ENCODE measurements around the gene GABBR2.

GABBR2 gene

DNA sequence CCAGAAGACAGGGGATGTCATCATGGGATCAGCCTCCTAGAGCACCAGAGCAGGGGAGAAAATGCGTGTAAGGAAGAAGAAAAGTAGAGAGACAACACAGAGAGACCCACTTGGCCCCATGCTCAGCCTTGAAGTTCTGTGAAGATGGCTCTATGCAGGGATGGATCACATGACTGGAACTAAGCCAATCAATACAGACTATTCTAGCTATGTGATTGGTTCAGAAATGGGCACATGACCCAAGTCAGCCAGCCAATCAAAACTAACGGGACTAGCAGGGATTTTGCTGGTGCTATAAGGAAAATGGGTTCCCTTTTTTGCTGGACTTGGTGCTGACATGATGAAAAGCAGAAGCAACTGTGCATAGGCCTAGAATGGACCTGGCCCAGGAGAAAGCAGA, 280.3 kb downstream of the GABBR2 start:
- DNase-seq = no peak

DNA sequence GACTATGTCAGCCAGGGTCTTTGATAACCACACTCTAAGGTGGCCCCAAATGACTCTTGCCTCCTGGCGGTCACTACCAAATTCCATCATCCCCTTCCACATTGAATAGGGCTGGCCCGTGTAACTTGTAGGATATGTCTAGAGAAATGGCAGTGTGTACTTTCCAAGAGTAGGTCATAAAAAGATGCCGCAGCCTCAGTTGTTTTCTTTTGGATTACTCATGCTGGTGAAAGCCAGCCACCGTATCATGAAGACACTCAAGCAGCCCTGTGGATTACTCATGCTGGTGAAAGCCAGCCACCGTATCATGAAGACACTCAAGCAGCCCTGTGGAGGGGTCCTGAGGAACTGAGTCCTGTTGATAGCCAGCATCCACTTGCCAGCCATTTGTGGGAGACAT, 281.2 kb downstream of the GABBR2 start:
- DNase-seq = no peak

DNA sequence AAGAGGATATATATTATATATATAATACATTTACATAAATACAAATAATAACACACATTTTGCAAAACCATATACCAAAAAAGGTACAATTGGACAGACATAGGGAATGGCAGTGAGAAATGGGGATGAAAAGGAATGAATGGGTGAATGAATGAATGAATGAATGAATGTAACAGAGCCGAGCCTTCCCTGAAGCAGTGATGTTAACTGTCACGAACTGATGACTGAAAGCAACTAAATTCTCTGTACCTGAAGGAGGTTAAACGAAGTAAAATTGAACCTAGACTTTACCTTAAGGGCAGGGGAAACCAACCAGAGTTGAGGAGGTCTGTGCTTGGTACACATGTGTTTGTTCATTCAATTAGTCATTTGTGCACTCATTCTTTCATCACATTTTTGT, 283.7 kb downstream of the GABBR2 start:
- DNase-seq = no peak

DNA sequence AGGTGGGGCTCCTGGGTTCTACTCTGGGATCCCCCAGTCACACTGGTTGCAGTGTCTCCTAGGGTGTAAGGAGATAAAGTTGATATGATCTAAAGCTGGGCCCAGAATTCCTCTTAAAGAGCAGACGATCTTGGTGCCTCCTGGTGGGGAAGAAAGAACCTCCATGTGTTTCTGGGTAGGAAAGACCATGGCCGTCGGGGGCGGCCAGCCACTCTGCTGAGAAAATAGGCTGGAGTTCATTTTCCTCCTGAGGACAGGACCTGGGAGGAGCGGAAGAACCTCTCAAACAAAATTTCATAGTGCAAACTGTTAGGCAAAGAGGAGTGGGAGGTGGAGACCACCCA, 289.5 kb downstream of the GABBR2 start:
- no peak for DNase-seq

DNA sequence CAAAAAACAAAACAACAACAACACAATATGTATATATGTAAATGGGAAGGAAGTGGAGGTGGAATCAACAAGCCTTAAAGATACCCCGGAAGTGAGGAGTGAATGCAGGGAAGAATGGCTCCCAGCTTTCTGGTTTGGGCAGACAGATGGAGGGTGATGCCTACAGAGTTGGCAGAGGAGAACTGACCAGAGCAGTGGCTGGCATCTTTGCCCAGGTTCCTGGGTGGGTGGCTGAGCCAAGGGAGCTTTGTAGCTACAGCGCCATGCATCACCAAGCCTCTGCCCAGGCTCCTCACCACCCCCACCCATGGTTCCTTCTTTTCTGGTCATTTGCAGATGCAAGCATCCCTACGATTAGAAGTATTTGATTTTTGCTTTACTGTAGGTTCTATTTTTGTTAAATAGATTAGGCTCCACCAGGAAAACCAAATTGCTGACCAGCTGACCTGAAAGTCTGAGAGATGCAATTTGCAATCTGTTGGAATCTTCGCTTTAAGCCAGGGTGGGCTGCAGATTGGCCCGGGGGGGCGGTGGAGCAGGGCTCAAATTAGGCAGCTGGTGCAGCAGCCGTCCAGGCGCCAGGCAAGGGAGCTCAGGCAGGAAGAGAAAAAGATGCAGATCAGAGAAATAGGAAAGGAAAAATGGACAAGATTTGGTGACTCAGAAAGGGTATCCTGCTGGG, 290.0 kb downstream of the GABBR2 start:
- DNase-seq = no peak

DNA sequence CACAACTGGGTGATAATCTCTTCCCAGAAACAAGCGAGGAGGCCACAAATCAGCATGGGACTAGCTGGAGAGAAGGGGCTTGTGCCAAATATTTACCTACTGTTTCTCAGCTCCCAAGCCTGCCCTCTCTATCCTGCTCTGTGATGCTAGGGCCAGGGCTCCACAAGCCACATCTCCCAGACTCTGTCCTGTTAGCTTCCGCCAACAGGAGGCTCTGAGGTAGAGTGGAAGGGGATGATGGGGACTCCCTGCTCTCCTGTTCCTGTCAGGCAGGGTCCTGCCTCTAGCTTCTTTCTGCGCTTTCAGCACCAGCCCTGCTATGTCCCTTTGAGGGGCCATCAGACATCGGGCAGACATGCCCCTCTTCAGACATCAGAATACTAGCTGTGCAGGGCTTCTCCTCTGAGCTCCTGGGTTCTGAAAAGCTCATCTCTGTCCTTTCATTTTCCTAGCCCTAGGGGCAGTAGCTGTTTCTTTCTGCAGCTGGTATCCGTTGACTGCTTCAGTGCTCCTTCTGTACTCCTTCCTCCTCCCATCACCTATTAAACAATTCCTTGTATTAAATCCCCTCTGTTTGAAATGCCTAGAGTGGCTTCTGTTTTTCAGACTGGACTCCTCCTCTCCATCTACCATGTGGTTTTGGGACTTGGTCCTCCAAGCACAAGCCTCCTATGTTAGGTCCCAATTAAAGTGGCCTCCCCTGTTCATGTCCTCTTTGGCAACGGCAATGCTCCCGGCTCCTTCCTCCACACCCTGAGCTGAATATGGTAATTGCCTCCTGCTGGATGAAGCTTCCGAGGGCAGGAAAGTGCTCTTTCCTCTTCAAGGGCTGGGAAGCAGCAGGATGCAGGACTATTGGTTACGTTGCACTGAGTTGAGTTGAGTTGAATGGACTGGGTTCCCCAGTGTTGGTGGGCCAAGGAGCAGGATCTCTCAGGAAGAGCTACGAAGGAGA, 292.2 kb downstream of the GABBR2 start:
- no peak for DNase-seq

DNA sequence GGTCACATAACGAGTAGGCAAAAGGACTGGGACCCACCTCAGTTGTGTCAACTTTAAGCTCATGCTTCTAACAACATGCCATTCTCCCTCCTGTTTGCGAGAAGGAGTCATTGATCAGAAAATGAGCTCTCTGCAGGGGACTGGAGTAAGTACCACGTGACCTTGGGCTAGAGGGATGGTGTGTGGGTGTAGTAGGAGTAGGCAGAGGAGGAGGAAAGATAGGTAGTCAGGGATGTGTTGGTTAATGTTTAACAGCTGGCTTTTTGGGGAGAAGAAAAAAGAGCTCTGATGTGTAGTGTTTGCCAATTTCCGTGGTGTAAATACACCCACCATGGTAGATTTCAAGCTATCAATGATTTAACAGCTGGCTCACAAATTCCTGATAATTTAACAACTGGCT, 293.0 kb downstream of the GABBR2 start:
- no peak for DNase-seq

DNA sequence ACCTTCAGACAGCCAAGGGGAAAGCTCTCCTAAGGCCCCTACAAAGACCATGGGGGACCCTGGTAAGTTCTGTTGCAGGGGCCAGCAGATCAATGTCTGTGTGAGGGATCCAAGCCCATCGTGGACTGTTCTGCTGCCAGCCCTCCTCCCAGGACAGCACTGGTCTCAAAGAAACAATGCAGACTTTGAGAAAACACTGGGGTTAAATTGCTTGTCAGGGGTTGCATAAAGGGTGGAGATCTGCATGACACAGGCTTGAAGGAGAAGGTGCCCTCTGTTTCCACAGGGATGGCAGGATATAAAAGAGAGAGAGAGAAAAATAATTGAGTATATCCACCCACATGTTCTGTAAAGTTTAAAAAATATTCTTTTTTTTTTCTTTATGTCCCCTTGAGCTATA, 295.7 kb downstream of the GABBR2 start:
- DNase-seq = no peak

DNA sequence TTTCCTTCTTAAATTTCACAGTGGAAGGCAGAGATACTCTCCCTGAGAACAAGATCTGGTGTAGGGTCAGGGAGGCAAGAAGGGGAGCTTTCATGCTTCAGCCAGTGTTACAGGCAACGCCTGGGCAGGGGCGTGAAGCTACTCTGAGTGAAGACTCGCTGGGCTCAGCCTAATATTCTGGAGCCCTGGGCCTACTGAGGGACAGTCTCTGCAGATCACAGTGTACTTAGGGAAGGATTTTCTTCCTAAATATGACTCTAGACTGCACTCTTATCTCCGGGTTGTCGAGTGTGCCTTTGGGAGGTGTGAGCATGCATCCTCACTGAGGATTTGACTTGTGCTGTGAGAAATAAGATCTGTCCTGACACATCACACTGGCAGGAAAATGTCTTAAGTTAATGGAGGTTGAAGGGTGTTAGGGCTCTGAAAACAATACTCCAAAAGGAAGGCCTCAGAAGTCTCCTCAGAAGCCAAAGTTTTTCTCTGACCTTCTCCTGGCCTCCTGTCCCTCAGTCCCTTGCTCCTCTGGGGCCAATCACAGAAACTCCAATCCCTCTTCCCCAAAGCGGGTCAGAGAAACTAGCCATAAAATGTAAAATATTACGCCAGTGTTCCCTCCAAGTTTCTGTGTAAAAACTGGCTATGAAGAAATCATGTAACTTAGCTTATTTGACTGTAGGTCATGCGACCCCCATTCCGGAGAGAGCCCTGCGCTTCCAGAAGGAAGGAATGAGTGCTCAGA, 296.5 kb downstream of the GABBR2 start:
- no peak for DNase-seq

DNA sequence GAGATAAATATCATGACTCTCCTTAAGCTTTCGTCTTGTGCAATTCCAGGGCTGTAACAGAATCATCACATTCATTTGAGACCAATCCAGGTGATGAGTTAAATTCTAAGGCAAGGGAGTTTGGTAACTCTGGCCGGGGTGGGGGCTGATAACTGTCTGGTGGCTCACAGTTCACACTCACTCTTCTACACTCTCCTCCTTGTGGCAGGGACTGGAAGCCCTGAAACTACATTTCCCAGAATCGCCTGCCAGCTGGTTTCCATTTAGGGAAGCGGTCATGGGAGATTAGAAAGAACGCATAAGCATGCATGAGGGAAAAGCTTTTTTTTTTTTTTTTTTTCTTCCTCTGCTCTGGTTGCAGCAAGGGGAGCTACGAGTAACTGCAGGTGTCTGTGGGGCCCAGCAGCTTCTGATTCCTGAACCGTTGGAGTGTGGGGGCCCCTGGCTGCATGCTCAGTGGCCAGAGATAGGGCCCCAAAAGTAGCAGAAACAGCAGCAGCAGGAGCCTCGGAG, 298.5 kb downstream of the GABBR2 start:
- DNase-seq = no peak

DNA sequence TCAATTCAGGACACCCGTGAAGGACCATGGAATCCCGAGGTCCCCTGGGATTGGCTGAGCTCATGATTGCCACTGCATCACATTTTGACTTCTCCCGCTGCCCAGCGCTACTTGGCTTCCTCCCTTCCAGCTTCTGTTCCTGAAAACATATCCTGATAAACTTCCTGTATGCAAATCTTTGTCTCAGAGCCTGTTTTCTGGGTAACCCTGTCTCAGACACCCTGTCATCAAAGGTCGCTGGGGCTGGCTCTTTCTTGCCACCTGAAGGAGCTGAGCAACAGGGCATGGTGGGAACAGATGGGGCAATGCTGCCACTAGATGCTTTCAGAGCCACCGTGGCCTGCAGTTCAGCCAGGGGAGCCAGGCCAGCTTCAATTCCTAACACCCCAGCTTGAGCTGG, 299.0 kb downstream of the GABBR2 start:
- no peak for DNase-seq

DNA sequence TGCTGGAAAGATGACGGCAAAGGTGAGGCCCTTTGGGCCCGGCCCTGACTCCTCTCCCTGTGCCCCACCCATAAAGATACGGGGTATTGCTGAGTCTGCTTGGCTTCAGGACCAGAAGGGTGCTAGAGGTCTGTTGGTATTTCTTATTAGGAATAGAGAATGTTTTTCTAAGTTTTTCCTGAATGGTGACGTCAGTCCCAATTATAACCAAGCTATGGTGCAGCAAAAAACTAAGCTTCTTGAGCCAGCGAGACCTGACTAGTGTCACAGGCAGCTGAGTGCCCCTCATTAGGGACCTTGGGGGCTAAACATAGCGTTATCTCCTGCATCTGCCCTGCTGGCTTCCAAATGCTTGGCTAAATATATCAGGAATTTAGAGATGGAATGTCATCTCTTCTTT, 302.3 kb downstream of the GABBR2 start:
- no peak for DNase-seq

DNA sequence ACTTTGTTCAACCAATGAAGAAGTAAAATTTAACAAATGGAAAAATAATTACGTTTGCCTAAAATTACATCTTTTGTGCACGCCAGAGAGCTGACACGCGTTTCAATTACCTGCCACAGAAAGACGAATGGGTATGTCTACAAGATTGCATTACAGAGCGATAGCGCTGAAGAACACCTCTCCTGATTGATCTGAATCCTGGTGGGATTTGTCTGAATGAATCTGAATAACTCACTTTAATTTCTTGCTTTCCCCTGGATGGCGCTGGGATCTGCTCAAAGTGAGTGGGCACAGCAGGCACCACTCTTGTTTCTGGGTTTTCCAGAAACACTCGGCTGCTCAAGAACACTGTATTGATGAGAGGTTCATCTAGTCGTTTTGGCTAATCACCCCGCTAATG, 304.5 kb downstream of the GABBR2 start:
- no peak for DNase-seq

DNA sequence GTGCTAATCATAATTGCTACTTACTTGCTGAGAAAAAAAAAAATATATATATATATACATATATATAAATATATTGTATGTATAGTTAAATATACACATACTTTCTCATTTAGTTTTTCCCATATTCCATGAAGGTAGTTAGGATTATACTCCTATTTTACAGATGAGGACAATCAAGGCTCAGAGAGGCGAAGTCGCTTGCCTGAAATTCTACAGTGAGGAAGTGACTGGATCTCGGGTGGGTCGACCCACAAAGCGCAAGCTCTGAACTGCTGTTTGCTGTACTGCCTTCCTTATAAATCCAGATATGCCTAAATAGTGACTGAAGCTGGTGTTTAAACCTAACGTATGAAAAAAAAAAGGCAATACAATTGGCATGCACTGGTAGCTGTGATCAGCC, 305.0 kb downstream of the GABBR2 start:
- no peak for DNase-seq

DNA sequence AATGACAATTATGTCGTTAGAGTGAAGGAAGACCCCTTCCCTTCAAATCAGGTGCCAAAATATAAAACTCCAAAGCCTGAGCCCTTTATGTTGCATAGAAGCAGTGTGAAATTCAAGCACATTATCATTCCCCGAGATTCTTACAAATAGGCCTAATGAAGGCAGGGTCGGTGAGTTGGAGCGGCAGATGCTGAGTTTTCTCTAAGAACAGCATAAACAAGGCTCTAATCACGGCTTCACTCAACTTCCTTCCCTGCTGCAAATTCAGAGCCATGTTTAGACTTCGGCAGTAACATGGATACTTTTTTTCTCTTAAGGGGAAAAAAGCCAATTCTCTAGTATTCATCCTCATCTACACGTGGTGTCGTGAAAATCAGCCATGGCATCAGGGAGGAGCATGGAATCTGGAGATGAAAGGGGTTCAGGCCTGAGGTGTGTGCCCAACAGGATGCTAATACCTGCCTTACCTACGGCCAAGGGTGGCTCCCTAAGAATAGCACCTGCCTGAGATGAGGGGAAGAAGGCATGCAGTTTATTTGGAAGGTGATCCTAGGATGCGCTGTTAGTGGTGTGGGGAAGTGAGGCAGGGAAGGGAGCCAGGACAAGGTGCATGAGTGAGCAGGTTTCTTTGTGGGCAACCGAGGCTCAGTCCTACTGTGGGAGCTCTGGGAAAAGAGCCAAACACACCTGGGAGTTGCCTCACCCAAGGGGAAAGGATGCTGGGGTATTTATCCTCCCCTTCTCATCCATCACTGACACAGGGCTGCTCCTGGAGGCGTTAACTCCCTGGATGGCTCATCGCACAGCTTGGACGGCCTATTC, 306.5 kb downstream of the GABBR2 start:
- DNase-seq = no peak

DNA sequence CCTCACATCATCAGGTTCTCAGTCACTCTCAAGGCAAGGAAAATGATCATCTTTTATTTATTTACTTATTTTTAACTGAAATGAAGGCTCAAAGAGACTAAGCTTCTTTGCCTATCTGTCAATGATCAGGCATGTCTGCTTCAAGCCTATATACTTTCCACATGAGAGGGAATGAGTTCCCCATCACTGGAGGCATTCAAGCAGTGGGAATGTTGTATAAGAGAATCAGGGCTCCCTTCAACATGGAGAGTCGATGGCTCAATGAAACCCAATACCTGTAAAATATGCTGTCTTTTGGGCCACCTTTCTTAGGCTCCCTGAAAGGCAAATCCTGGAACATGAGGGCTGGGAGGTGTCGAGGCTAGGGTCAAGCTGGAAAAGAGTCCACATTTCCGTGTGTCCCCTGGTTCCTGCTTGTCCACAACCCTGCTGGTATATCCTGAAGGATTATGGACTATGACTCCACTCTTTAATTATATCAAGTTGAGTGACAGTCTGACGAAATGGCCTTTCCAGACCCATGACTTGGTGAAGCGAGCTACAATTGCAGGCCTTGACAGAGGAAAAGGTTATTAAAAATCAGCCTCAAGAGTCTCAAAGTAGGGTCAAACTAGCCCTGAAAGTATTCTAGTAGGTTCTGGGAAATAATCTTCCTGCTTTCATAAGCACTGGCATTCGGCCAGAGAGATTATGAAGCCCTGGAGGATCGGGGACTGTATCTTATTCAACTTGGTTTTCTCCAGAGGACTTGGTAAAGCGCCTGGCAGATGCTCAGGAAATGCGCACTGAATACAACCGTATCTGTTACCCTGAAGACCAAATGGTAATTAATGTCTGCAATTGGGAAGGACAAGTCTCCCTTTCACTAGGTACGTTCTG, 307.4 kb downstream of the GABBR2 start:
- peak; percentile 47 for DNase-seq

DNA sequence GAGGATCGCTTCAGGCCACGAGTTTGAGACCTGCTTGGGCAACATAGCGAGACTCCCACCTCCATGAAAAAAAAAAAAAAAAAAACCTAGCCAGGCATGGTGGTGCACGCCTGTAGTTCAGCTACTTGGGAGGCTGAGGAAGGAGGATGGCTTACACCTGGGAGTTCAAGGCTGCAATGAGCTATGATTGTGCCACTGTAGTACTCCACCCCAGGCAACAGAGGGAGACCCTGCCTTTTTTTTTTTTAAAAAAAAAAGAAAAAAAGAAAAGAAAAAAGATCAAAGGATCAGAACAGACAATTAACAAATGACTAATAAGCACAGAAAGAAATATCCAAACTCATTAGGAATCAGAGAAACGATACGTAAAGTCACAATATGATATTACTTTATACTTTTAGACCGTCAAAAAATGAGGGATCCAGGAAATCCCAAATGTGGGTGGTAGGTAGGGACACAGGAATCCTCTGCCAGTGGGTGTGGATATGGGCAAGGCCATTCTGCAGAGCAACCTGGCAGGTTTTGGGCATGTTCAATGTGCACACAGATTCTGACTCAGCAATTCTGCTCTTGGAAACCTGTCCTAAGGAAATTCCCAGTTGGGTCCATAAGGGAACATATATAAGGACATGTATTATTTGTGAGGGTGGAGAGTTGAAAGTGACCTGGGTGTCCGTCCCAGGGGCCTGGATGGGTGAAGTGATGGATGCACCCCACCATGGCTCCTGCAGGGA, 308.6 kb downstream of the GABBR2 start:
- DNase-seq = no peak

DNA sequence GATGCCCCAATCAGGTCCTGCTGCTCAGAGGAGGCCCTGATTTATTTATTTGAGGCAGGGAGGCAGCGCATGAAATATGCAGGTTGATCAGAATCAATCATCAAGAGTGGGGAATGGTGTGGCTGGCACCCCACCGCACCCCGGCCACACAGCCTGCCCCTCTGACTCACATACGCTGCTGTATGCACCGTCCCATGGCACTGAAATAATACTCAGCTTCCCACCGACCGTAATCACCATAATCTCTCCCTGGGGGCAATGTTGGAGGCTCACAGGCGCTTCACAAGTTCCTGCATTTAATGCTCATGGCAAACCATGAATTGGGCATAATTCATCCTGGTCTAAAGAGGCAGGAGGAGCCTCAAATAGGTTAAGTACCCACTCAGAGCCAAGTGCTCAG, 312.1 kb downstream of the GABBR2 start:
- peak; percentile 36 for DNase-seq

DNA sequence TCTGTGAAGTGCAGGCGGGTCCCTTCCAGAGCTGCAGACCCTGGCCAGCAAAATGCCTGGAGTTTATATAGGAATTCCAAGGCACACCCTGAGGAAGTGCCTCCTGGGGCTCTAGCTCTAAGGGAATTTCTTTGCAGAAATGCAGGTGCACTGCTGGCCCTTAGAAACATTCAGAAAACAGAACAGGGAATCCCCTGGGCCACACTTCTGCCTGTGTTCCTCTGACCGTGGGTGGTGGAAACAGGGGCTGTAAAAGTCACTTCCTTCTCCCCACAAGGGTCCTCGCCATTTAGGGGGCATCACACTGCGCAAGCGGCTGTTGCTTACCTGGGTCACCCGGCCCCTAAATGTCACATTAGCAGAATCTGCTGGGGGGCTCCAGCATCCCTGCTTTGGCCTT, 312.5 kb downstream of the GABBR2 start:
- DNase-seq = no peak

DNA sequence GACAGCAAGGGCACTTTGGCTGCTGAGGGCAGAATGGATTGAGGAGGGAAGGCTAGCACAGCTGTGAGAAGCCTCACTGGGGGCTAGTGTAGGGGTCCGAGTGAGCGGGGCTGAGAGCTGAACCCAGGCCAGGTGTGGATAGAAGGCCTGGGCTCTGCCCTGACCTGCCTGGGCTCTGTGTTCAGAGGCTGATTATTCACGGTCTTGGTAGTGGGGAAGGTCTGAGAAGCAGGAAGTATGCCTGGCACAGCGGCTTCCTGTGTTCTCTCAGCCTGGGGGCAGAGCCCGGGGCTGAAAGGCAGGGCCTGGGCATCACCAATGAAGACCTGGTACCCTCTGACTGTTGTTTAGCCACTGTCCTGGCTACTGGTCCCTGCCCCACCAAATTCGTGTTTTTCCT, 316.9 kb downstream of the GABBR2 start:
- DNase-seq = no peak

DNA sequence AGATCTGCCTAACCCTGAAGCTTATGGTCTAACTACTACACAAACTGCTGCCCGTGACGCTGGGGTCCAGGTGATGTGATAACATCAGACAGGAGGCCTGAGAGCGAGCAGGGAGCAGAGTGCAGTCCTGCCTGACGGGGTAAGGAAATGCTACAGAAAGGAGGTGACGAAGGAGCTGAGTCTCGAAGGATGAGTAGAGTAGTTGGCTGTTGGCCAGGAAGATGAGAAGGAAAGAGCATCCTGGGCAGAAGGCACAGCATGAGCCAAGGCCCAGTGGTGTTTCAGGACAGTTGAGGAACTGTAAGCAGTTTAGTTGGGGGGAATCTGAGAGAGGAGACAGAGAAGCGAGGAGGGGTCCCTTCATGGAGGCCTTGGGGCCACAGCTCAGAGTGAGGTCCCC, 317.3 kb downstream of the GABBR2 start:
- DNase-seq = no peak

Data from NCI-H1436 treated with DMSO at 0.1 percent for 48 hours (cell line).